Bronchial epithelial cell (primary cell): ENCODE measurements around the gene ANKS1B. TPM values are rescaled to one million over a fixed set of nuclear protein-coding genes. Genes with fewer than 3 reads are reported as not detected.

Experiments used
- DNase-seq: peaks from one replicate; pipeline ENCODE4 v3.0.0-alpha.2; 2010; ENCODE audit warnings: low read depth
- FAIRE-seq: peaks from 2 replicates; lab custom pipeline; 2011; peaks lifted over from hg19 to GRCh38; lab: Jason Lieb, UNC
- H3K27me3 ChIP-seq: 2 replicates; pipeline ENCODE4 v1.5.1; 2011; ENCODE audit warnings: low read length; ENCODE audit not compliant: control insufficient read depth, insufficient read depth
- H3K36me3 ChIP-seq: 2 replicates; pipeline ENCODE4 v1.5.1; 2011; ENCODE audit warnings: low read length; ENCODE audit not compliant: control insufficient read depth, insufficient read depth
- H3K4me3 ChIP-seq: 2 replicates; pipeline ENCODE4 v1.5.1; 2011; ENCODE audit warnings: mild to moderate bottlenecking, low read depth, low read length, control low read depth
- total RNA-seq: library from RNA; depleted of rRNA; stranded (reverse); fragments of >200 nt; gene quantifications from 2 replicates; pipeline ENCODE4 v1.2.1, GENCODE V29; 2014
- TF ChIP-seq, protein P1 (sequence below): IDR thresholded peaks from 2 replicates; pipeline ENCODE4 v1.5.1; 2011; ENCODE audit warnings: mild to moderate bottlenecking, moderate library complexity, low read length, control low read depth, inconsistent platforms; ENCODE audit not compliant: insufficient read depth, severe bottlenecking

The ANKS1B gene
- total RNA-seq, 1 donor from 2014 or later: 0.26 TPM

DNA sequence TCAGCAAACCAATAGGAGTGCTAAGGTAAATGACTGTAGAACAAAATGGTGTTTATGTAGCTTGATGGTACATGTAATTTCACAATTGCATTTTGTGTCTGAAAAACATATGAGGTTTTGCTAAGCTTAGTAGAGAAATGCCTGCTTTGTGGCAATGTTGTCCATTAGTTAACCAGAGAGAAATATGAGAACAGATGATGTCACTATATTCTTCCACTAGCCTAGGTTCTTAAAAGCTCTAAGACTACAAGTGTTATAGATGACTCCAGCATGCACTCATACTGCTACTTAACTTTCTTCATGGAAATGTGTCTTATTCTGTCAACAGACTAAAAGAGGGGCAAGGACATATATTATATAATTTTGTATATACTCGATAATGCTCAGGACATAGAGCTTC is 1030.2 kb downstream of the ANKS1B start:
- no peaks in the 10 kb centered on the region for H3K36me3 ChIP-seq
- DNase-seq (no peak), FAIRE-seq (no peak)
- TF ChIP-seq, protein P1, sequence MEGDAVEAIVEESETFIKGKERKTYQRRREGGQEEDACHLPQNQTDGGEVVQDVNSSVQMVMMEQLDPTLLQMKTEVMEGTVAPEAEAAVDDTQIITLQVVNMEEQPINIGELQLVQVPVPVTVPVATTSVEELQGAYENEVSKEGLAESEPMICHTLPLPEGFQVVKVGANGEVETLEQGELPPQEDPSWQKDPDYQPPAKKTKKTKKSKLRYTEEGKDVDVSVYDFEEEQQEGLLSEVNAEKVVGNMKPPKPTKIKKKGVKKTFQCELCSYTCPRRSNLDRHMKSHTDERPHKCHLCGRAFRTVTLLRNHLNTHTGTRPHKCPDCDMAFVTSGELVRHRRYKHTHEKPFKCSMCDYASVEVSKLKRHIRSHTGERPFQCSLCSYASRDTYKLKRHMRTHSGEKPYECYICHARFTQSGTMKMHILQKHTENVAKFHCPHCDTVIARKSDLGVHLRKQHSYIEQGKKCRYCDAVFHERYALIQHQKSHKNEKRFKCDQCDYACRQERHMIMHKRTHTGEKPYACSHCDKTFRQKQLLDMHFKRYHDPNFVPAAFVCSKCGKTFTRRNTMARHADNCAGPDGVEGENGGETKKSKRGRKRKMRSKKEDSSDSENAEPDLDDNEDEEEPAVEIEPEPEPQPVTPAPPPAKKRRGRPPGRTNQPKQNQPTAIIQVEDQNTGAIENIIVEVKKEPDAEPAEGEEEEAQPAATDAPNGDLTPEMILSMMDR: no peak
- H3K4me3 ChIP-seq: no peak overlapping the region
- H3K27me3 ChIP-seq: no peaks in the 10 kb centered on the region

DNA sequence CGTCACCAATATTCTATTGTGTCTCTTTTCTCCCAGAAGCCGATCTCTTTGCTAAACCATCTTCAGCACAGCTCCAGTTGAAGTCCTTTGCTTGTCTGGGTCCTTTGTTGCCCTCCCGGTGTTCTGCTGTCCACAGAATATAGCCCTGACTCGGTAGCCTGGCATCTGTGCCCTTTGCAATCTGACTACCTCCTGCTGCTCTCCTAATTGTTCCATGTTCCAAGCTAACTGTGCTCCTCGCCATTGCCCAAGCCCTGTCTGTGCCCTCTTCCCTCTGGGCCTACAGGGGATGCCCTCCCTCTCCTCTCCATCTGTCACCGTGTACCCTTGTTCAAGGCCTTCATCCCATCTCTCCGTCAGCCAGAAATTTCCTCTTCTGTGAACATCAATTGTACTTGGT is 1033.3 kb downstream of the ANKS1B start:
- no peak for DNase-seq
- H3K4me3 ChIP-seq: no peak overlapping the region
- no peak for FAIRE-seq
- no peaks in the 10 kb centered on the region for H3K36me3 ChIP-seq
- TF ChIP-seq, protein P1: no peak
- H3K27me3 ChIP-seq: no peaks in the 10 kb centered on the region

DNA sequence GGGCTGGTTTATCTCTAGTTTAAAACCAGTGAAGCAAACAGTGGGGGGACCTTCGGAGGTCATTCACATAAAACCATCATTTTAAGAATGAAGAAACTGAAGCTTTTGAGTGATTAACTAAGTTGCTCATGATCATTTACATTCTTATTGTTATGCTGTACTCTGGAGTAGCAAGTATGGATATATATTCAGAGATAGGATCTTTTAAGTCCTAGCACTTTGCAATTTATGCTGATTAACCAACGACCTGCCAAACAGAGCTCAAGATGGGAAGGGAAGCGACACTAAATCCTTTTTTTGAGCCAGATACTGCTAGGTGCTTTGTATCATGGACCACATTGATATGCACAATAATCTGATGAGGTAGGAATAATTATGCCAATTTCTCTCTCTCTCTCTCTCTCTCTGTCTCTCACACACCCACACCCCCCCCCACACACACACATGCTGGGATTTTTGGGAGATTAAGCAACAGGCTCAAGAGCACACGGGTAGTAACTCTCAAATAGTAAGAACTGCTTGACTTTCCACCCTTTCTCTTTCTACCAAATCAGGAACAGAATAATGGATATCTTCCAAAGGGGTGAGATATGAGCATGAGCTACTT is 1036.3 kb downstream of the ANKS1B start:
- Histone ChIP-seq H3K27me3 (no peaks in the 10 kb centered on the region), H3K4me3 (no peak overlapping the region), H3K36me3 (no peaks in the 10 kb centered on the region)
- DNase-seq: no peak
- TF ChIP-seq, protein P1: no peak
- FAIRE-seq: no peak

DNA sequence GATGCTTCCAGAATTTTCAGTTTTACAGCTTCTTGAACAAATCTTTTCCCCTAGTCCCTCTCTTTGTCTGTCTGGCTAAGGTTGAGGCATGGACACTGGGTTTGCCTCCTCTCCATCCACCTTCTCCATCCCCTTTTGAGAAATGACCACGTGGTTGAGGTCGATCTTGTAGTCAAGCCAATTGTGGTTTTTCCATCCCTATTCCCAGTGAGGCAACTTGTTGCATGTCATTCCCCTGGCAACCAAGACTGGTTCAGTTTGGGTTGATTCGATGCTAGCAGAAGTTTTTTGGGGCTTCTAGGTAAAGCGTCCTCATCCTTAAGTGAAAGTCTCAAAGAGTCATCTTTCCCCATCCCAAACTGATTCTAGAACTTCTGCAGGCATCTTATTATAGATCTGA is 1038.9 kb downstream of the ANKS1B start:
- TF ChIP-seq, protein P1: no peak
- H3K27me3 ChIP-seq: no peaks in the 10 kb centered on the region
- DNase-seq (no peak), FAIRE-seq (no peak)
- H3K4me3 ChIP-seq: no peak overlapping the region
- no peaks in the 10 kb centered on the region for H3K36me3 ChIP-seq

DNA sequence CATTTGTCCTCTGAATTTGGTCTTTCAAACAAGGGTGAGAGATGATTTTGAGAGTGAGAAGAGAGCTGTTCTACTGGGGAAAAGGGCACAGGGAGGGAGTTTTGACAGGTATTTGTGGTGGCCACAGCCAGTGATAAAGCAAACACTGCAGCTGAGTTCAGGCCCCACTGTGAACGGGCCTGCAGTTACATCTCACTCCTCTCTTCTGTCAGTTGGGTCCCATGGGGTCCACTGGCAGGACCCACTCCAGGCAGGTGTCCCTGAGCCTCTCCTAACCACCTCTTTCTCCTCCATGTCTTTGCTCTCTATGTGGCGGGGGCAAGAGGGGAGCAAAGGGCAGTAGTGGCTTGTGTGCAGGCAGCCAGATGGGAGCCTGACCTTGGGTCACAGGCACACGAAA is 1044.8 kb downstream of the ANKS1B start:
- DNase-seq: no peak
- TF ChIP-seq, protein P1: no peak

DNA sequence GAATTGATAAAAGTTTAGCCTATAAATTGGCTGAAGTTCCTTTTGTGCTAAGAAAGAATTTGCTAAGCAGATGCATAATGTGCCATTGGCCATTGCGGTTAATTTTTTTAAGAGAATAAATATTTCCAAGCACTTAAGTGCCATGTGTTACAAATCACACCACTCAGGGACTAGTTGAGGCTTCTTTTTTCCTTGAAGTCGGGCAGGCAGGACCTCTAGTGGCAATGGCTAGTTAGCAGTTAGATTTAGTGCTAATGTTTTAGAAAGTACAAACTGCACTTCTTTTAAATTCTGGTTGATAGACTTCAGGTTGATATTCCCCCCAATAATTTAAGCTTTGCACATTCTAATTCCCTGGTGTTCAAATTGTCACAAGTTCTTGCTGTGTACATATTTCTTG is 1045.4 kb downstream of the ANKS1B start:
- H3K27me3 ChIP-seq: no peaks in the 10 kb centered on the region
- FAIRE-seq (no peak), DNase-seq (peak; percentile 30)
- H3K36me3 ChIP-seq: no peaks in the 10 kb centered on the region
- no peak overlapping the region for H3K4me3 ChIP-seq
- TF ChIP-seq, protein P1: peak; percentile 41

More for the DNA sequence above, 1044.8 kb downstream of the ANKS1B start:
- Histone ChIP-seq H3K27me3 (no peaks in the 10 kb centered on the region), H3K4me3 (no peak overlapping the region), H3K36me3 (no peaks in the 10 kb centered on the region)
- FAIRE-seq: no peak
